Measurements from ENCODE around the gene SEMA3C. TPM values are rescaled to one million over a fixed set of nuclear protein-coding genes. Genes with fewer than 3 reads are reported as not detected.

Gene SEMA3C
- total RNA-seq, 1 donor from 2014 or later = 91.3 TPM

- H3K9me3 Mint-ChIP-seq (ENCODE audit: unreplicated experiment) = peaks cover 2% of the 10 kb centered on the region
- TF ChIP-seq CTCF (IDR thresholded peaks at IDR 0.05; ENCODE audit: partially characterized antibody, unreplicated experiment) = no peak
- H3K4me3 Mint-ChIP-seq (ENCODE audit: unreplicated experiment) = no peak overlapping the region
- no peak for DNase-seq
- H3K4me1 Mint-ChIP-seq (ENCODE audit: low read depth, unreplicated experiment) = peaks cover 14% of the 10 kb centered on the region
- H3K27me3 Mint-ChIP-seq (ENCODE audit: unreplicated experiment) = peaks cover 2% of the 10 kb centered on the region
- no peaks in the 10 kb centered on the region for H3K36me3 Mint-ChIP-seq (ENCODE audit: unreplicated experiment)
- H3K27ac Mint-ChIP-seq (ENCODE audit: unreplicated experiment) = no peak overlapping the region
Measured at GRCh38 chr7:80819503-80819902, 99.3 kb downstream of the SEMA3C start.

GRCh38 chr7:80818181-80818580 lies 100.7 kb downstream of the SEMA3C start:
- Mint-ChIP-seq H3K4me1 (ENCODE audit: low read depth, unreplicated experiment) (peaks cover 11% of the 10 kb centered on the region), H3K27ac (ENCODE audit: unreplicated experiment) (no peak overlapping the region), H3K9me3 (ENCODE audit: unreplicated experiment) (peaks cover 2% of the 10 kb centered on the region), H3K4me3 (ENCODE audit: unreplicated experiment) (no peak overlapping the region), H3K36me3 (ENCODE audit: unreplicated experiment) (no peaks in the 10 kb centered on the region), H3K27me3 (ENCODE audit: unreplicated experiment) (peaks cover 2% of the 10 kb centered on the region)
- no peak for DNase-seq
- TF ChIP-seq CTCF (IDR thresholded peaks at IDR 0.05; ENCODE audit: partially characterized antibody, unreplicated experiment) = no peak

DNA sequence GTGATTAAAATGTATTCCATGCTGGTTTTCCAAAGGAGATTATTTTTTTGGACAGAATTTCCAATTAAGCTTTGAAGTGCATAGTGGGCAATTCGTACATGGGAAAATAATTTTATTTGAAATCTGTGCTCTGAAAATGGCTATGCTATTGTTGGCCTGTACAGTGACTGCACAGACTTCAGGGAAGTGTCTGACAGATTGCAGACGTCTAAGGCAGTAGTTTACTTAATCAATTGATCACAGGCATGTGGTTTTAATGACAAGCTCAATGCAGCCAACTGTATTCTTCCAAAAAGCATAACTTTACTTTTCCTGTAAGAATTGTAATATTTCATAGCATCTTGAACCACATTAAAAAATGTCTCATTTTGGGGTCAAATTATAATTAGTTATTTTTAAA lies 102.0 kb downstream of the SEMA3C start:
- Mint-ChIP-seq H3K9me3 (ENCODE audit: unreplicated experiment) (peaks cover 2% of the 10 kb centered on the region), H3K4me3 (ENCODE audit: unreplicated experiment) (no peak overlapping the region), H3K27ac (ENCODE audit: unreplicated experiment) (no peak overlapping the region), H3K27me3 (ENCODE audit: unreplicated experiment) (peaks cover 2% of the 10 kb centered on the region), H3K36me3 (ENCODE audit: unreplicated experiment) (no peaks in the 10 kb centered on the region), H3K4me1 (ENCODE audit: low read depth, unreplicated experiment) (peaks cover 7% of the 10 kb centered on the region)
- no peak for TF ChIP-seq CTCF (IDR thresholded peaks at IDR 0.05; ENCODE audit: partially characterized antibody, unreplicated experiment)
- no peak for DNase-seq

DNA sequence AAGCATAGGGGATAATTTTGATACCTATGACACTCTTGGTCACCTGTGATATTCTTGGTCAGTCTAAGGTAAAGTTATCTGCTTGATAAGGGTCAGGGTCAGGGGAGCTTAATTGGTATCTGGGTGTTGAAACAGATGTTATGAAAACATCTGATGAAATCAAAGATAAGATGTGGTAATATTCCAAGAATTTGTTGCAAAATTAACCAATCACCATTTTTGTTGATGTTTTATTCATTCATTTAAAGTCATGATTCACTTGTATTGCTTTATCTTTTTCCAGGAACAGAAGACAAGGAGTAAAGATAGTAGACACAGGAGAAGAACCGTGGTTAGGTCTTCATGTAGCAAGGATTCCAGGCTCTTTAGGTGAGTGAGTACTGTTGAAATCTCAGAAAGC lies 103.1 kb downstream of the SEMA3C start:
- TF ChIP-seq CTCF (IDR thresholded peaks at IDR 0.05; ENCODE audit: partially characterized antibody, unreplicated experiment) = no peak
- no peak for DNase-seq
- Mint-ChIP-seq H3K27ac (ENCODE audit: unreplicated experiment) (no peak overlapping the region), H3K9me3 (ENCODE audit: unreplicated experiment) (peaks cover 2% of the 10 kb centered on the region), H3K4me3 (ENCODE audit: unreplicated experiment) (no peak overlapping the region), H3K36me3 (ENCODE audit: unreplicated experiment) (no peaks in the 10 kb centered on the region), H3K27me3 (ENCODE audit: unreplicated experiment) (peaks cover 2% of the 10 kb centered on the region), H3K4me1 (ENCODE audit: low read depth, unreplicated experiment) (peaks cover 5% of the 10 kb centered on the region)

- DNase-seq = no peak
- no peak overlapping the region for H3K27ac Mint-ChIP-seq (ENCODE audit: unreplicated experiment)
Measured at GRCh38 chr7:80809545-80809944, 109.3 kb downstream of the SEMA3C start.

More at GRCh38 chr7:80809545-80809944, 109.3 kb downstream of the SEMA3C start:
- Mint-ChIP-seq H3K9me3 (ENCODE audit: unreplicated experiment) (no peaks in the 10 kb centered on the region), H3K27me3 (ENCODE audit: unreplicated experiment) (no peaks in the 10 kb centered on the region), H3K36me3 (ENCODE audit: unreplicated experiment) (peaks cover 4% of the 10 kb centered on the region), H3K4me3 (ENCODE audit: unreplicated experiment) (no peak overlapping the region), H3K4me1 (ENCODE audit: low read depth, unreplicated experiment) (peaks cover 2% of the 10 kb centered on the region)
- no peak for TF ChIP-seq CTCF (IDR thresholded peaks at IDR 0.05; ENCODE audit: partially characterized antibody, unreplicated experiment)

All from glutamatergic neuron (in vitro differentiated cells).